NCI-H1436 treated with DMSO at 0.1 percent for 48 hours (cell line): ENCODE measurements around the gene SLC25A6.
"Not testable (repeated sequence)": the region's sequence is repeated elsewhere in the genome, so short reads cannot be mapped to it uniquely, and the experiment has no call there.

ENCODE experiments used
- DNase-seq: peaks from one replicate; lab custom pipeline; 2025; lab: John Stamatoyannopoulos, UW

The SLC25A6 gene

GRCh38 chrX:1389993-1390285 is 2.0 kb downstream of the SLC25A6 start:
- no peak for DNase-seq

- no peak for DNase-seq
Measured at GRCh38 chrX:1389181-1389992, 2.5 kb downstream of the SLC25A6 start.

GRCh38 chrX:1388651-1389050 is 3.3 kb downstream of the SLC25A6 start:
- no peak for DNase-seq

- no peak for DNase-seq
Measured at GRCh38 chrX:1387141-1387776, 4.7 kb downstream of the SLC25A6 start.

GRCh38 chrX:1386338-1387127 is 5.4 kb downstream of the SLC25A6 start:
- DNase-seq: no peak

DNA sequence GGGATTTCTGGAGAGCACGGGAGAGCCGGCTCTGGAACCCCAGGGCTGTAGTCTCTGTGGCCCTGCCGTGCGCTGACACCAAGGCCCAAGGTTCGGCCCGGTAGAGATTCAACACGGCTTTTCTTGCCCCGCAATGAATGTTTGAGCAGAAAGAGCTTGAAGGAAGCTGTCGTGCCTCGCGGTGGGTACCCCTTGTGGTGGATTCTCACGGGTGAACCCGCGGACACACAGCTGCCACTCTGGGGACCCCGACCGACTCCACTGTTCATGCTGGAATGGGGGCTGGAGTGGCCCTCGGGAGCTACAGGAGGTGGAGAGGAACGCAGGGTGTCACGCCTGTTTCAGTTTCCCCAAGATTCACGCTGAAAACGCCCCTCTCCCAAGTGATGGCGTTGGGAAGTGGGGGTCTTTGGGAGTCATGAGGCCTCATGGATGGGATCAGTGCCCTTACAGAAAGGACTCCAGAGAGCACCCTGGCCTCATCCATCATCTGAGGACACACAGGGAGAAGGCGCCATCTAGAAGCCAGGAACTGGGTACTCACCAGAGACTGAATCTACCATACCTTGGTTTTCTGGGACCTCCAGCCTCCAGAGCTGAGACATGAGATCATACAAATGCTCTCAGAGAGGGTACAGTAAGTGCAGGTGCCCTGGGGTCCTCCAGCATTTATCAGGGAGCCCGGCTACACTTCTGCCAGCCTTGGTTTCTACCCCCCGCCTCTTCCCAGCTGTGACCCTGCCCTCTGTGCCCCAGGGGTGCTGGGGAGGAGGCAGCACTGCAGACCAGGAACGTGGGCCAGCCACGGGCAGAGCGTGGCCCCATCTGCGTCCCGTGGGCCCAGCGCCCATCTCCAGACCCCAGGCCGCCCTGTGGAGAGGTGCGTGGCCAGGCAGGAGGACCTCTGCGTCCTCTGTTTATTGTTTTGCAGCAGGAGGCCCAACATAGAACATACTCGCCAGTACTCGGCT is 6.4 kb downstream of the SLC25A6 start:
- DNase-seq: no peak

GRCh38 chrX:1384658-1385252 is 7.2 kb downstream of the SLC25A6 start:
- DNase-seq: no peak

- DNase-seq: no peak
Measured at GRCh38 chrX:1380672-1381233, 11.2 kb downstream of the SLC25A6 start.

- DNase-seq: no peak
Measured at GRCh38 chrX:1378306-1378759, 13.6 kb downstream of the SLC25A6 start.

- no peak for DNase-seq
Measured at GRCh38 chrX:1368385-1368698, 23.6 kb downstream of the SLC25A6 start.

DNA sequence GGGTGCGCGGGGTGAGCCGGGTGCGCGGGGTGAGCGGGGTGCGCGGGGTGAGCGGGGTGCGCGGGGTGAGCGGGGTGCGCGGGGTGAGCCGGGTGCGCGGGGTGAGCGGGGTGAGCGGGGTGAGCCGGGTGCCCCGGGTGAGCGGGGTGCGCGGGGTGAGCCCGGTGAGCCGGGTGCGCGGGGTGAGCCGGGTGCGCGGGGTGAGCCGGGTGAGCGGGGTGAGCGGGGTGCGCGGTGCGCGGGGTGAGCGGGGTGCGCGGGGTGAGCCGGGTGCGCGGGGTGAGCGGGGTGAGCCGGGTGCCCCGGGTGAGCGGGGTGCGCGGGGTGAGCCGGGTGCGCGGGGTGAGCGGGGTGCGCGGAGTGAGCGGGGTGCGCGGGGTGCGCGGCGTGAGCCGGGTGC is 25.6 kb downstream of the SLC25A6 start:
- not testable (repeated sequence) for DNase-seq

DNA sequence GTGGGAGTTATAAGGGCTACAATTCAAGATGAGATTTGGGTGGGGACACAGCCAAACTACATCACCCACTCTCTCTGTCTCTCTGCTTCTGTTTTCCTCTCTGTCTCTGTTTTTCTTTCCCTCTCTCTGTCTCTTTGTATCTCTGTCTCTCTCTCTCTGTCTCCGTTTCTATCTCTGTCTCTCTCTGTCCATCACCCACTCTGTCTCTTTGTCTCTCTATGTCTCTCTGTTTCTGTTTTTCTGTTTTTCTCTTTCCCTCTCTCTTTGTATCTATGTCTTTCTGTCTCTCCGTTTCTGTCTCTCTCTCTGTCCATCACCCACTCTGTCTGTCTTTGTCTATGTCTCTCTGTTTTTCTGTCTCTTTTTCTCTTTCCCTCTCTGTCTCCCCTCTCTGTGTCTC is 30.0 kb downstream of the SLC25A6 start:
- no peak for DNase-seq

GRCh38 chrX:1361275-1361674 is 30.6 kb downstream of the SLC25A6 start:
- DNase-seq: no peak

DNA sequence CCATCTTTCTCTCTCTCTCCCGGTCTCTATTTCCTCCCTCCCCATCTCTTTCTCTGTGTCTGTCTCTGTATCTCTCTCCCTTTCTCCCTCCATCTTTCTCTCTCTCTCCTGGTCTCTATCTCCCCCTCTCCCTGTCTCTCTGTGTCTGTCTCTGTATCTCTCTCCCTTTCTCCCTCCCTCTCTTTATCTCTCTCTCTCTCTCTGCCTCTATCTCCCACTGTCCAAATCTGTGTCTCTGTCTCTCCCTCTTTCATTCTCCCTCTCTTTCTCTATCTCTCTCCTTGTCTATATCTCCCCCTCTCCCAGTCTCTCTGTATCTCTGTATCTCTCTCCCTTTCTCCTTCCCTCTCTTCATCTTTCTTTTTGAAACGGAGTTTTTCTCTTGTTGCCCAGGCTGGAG is 31.7 kb downstream of the SLC25A6 start:
- DNase-seq: no peak

GRCh38 chrX:1359477-1359873 is 32.4 kb downstream of the SLC25A6 start:
- no peak for DNase-seq

DNA sequence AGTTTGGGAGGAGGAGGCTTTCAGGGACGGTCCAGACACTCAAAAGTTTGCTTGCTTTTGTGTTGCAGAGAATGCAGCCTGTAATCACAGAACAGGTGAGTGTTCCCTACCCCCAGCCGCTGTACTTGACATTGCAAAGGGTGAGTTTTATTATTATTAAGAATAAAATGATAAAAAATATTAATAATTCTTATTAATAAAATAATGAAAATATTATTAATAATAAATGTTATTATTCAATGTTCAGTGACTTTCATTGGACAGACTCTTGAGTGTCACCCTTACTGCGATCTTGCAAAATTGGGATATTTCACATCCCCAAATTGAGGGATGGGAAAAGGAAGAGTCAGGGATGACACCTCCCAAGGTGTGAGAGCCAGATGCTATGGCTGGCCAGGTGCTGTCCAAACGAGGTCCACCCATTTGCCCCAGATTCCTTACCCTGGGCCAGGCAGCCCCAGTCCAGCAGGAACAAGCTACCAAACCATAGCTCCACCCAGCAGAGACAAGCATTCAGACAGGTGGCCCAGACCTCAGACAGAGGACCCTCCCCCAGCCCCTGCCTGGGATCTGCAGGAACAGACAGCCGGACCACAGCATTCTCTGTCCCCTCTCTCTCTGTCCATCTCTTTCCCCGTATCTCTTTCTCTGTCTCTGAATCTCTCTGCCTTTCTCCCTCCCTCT is 33.0 kb downstream of the SLC25A6 start:
- no peak for DNase-seq

GRCh38 chrX:1357993-1358392 is 33.9 kb downstream of the SLC25A6 start:
- DNase-seq: no peak

DNA sequence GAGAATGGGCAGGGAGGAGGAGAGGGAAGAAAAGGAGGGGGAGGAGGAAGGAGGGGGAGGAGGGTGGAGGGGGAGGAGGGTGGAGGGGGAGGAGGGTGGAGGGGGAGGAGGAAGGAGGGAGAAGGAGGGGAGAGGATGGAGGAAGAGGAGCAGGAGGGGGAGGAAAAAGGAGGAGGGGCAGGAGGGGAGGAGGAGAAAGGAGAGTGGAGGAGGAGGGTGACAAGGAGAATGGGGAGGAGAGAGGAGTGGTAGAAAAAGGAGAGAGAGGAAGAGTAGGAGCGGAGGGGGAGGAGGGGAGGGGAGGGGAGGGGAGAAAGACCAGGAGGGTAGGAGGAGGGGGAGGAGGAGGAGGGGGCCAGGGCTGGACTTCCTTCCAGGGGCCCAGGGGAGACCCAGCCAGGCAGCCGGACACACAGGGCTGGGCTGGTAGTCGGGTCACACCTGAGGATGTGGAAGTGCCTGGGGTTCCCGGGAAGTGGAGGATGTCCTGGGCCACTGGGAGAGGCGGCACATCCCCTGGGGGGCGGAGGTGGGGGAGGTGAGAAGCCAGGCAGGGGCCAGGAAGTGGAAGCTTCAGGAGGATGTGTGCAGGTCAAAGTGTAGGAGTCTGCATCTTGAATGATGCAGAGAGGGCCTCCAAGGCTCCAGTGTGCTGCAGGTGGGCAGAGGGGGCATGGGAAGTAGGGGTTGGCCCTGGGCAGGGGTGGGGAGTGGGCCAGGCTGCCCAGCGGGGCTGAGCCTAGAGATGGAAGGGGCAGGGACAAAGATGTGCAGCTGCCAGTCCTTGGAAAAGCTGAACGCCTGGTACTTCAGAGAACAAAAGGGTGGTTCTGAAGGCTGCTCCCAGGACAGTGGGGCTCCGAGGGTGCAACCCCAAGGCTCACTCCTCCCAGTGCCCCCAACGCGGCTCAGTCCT is 36.5 kb downstream of the SLC25A6 start:
- no peak for DNase-seq
